Naive B cell (primary cell): Measurements from ENCODE around the gene NAA25. TPM values are rescaled to one million over a fixed set of nuclear protein-coding genes. Genes with fewer than 3 reads are reported as not detected.

ENCODE experiments used
- ATAC-seq, 2 donors: fragments of 150-1000 bp; cut with Tn5 transposase; 2 replicates each; pipeline ENCODE4 v1.10.0; 2021; ENCODE audit warnings: low read depth in 2 of 2, mild to moderate bottlenecking in 2 of 2, moderate library complexity in 2 of 2
- DNase-seq: peaks from one replicate; pipeline ENCODE4 v3.0.0; 2022
- H3K27ac Mint-ChIP-seq, 6 donors: one replicate each; pipeline ENCODE4 v1.8.0; 2020 to 2022; ENCODE audit warnings: mild to moderate bottlenecking in 6 of 6, mixed read lengths in 6 of 6, moderate library complexity in 5 of 6, inconsistent platforms in 2 of 6
- H3K27me3 Mint-ChIP-seq, 3 donors: one replicate each; pipeline ENCODE4 v1.8.0; 2021 to 2022; ENCODE audit warnings: mixed read lengths in 3 of 3, mild to moderate bottlenecking in 1 of 3
- H3K36me3 Mint-ChIP-seq, 2 donors: one replicate each; pipeline ENCODE4 v1.8.0; 2020 to 2022; ENCODE audit warnings: mixed read lengths in 2 of 2, inconsistent platforms in 1 of 2, mild to moderate bottlenecking in 1 of 2
- H3K4me1 Mint-ChIP-seq, 3 donors: one replicate each; pipeline ENCODE4 v1.8.0; 2020 to 2022; ENCODE audit warnings: mixed read lengths in 3 of 3, inconsistent platforms in 1 of 3, mild to moderate bottlenecking in 1 of 3, moderate library complexity in 1 of 3
- H3K4me3 Mint-ChIP-seq, 8 donors: one replicate each; pipeline ENCODE4 v1.8.0; 2020 to 2022; ENCODE audit warnings: mild to moderate bottlenecking in 8 of 8, mixed read lengths in 8 of 8, moderate library complexity in 8 of 8, inconsistent platforms in 2 of 8
- H3K9me3 Mint-ChIP-seq, 7 donors: one replicate each; pipeline ENCODE4 v1.8.0; 2020 to 2022; ENCODE audit warnings: mixed read lengths in 7 of 7, mild to moderate bottlenecking in 5 of 7, inconsistent platforms in 2 of 7, moderate library complexity in 1 of 7
- polyA plus RNA-seq, 6 donors: library from polyadenylated mRNA; unstranded; fragments of 300-500 nt; fragmentation: Illumina TruSeq; gene quantifications; one replicate each; pipeline ENCODE4 v1.2.3, GENCODE V29; 2021; ENCODE audit warnings: low read depth in 6 of 6

NAA25 gene
- polyA plus RNA-seq, 6 donors from 2014 or later: 8.8 to 16.8 (median 10.2) TPM

DNA sequence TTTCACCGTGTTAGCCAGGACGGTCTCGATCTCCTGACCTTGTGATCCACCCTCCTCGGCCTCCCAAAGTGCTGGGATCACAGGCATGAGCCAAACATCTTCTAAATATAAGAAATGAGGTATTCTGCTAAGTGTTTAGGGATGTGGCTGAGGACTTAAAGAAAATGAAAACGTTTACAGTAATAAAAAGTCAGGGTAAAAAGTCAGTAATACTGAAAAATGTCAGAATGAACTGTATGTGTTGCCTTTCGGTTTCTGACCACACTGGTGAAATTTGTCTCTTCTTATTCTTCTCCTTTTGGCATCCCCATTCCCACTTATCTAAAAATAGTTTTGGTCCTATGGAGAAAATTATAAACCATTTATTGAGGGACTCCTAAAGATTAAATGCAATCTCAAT lies 116.1 kb downstream of the NAA25 start:
- Mint-ChIP-seq H3K4me1 (peaks cover 36 to 46% (median 41%) of the 10 kb centered on the region in 3 donors), H3K27me3 (peaks cover 8 to 17% (median 13%) of the 10 kb centered on the region in 3 donors), H3K27ac (peak overlapping the region in 1 of 6 donors; percentile 78), H3K4me3 (peak overlapping the region in 6 of 8 donors; percentile 45 to 91 (median 55)), H3K36me3 (peaks cover 0 to 15% of the 10 kb centered on the region in 2 donors), H3K9me3 (no peaks in the 10 kb centered on the region)
- ATAC-seq: no peak
- no peak for DNase-seq

DNA sequence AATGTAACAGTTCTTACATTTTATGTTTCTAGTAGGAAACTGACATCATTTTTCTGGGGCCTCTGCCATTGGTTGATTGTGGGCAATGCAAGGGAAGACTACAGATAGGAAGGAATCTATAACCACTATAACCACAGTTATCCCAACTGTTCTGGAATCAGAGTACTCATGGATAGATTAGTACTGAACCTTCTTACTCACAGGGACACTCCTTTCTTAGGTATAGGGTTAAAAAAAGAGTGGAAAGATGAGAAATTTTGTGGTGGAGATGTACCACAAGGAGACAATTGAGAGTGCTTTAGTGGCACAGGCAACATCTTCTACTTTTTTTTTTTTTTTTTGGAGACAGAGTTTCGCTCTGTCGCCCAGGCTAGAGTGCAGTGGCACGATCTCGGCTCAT lies 116.6 kb downstream of the NAA25 start:
- peak; percentile 27 to 33 for ATAC-seq
- peaks cover 0 to 15% of the 10 kb centered on the region in 2 donors for H3K36me3 Mint-ChIP-seq
- H3K4me3 Mint-ChIP-seq: peak overlapping the region in 5 of 8 donors; percentile 40 to 91 (median 47)
- H3K4me1 Mint-ChIP-seq: peaks cover 36 to 46% (median 41%) of the 10 kb centered on the region in 3 donors
- no peak for DNase-seq
- peaks cover 8 to 15% (median 13%) of the 10 kb centered on the region in 3 donors for H3K27me3 Mint-ChIP-seq
- H3K9me3 Mint-ChIP-seq: no peaks in the 10 kb centered on the region
- H3K27ac Mint-ChIP-seq: peak overlapping the region in 1 of 6 donors; percentile 65

DNA sequence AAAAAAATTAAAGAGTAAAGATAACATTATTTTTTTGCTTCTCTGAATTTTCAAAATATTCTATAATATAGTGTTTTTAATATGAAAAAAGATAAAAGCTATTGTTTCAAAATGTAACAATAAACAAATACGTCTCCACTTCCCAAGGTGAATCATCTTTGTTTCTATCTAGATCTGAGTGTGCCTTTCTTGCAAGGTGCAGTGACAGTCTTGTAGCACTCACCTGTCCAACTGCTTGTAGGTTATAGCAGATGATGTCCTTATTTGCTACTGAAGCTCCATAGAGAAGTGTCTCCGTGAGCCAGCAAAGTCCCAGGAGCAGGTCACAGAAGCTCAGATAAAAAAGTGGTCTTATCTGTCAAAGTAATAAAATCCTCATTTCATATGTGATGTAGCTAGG lies 117.0 kb downstream of the NAA25 start:
- peak overlapping the region in 1 of 6 donors; percentile 65 for H3K27ac Mint-ChIP-seq
- DNase-seq: no peak
- H3K27me3 Mint-ChIP-seq: peaks cover 8 to 15% (median 13%) of the 10 kb centered on the region in 3 donors
- no peaks in the 10 kb centered on the region for H3K9me3 Mint-ChIP-seq
- H3K4me1 Mint-ChIP-seq: peaks cover 36 to 46% (median 41%) of the 10 kb centered on the region in 3 donors
- peaks cover 0 to 15% of the 10 kb centered on the region in 2 donors for H3K36me3 Mint-ChIP-seq
- peak overlapping the region in 3 of 8 donors; percentile 21 to 45 (median 40) for H3K4me3 Mint-ChIP-seq
- no peak for ATAC-seq

DNA sequence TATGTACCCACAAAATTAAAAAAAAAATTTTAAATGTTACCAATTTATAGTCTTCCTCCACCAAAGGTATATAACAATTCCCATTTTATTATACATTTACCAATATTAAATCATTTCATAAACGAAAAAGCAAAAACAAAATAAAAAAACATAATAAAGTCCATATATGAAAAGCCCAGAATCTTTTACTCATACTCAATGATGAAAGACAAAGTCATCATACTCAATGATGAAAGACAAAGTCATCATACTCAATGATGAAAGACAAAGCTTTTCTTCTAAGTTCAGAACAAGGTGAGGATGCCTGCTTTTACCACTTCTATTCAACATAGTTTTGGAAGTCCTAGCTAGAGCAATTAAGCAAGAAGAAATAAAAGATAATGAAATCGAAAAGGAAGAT lies 123.8 kb downstream of the NAA25 start:
- H3K4me1 Mint-ChIP-seq: peaks cover 0 to 3% (median 0%) of the 10 kb centered on the region in 3 donors
- DNase-seq: no peak
- no peak overlapping the region for H3K4me3 Mint-ChIP-seq
- H3K27ac Mint-ChIP-seq: no peak overlapping the region
- H3K27me3 Mint-ChIP-seq: peaks cover 4 to 7% (median 7%) of the 10 kb centered on the region in 3 donors
- peaks cover 5 to 16% of the 10 kb centered on the region in 2 donors for H3K36me3 Mint-ChIP-seq
- no peak for ATAC-seq
- no peaks in the 10 kb centered on the region for H3K9me3 Mint-ChIP-seq

DNA sequence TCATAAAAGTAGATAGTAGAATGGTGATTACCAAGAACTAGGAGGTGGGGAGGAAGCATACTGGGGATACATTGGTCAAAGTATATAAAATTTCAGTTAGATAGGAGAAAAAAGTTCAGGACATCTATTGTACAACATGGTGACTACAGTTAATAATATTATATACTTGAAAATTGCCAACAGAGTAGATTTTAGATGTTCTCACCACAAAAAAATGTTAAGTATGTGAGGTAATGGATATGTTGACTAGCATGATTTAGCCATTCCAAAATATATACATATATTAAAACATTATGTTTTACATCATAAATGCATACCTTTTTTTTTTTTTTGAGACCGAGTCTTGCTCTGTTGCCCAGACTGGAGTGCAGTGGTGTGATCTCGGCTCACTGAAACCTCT lies 126.6 kb downstream of the NAA25 start:
- Mint-ChIP-seq H3K4me1 (no peaks in the 10 kb centered on the region), H3K4me3 (no peak overlapping the region), H3K9me3 (no peaks in the 10 kb centered on the region), H3K27ac (peak overlapping the region in 1 of 6 donors; percentile 26), H3K27me3 (no peaks in the 10 kb centered on the region), H3K36me3 (peaks cover 5 to 6% of the 10 kb centered on the region in 2 donors)
- no peak for DNase-seq
- no peak for ATAC-seq

DNA sequence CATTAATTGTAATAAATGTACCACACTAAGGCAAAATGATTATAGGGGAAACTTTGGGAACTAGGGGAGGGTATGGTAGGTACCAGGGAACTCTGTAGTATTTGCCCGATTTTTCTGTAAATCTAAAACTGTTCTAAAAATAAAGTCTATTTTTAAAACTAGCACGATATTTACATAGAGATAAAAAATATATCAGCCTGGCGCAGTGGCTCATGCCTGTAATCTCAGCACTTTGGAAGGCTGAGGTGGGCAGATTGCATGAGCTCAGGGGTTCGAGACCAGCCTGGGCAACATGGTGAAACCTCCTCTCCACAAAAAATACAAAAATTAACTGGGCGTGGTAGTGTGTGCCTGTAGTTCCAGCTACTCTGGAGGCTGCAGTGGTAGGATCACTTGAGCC lies 128.0 kb downstream of the NAA25 start:
- ATAC-seq (no peak), DNase-seq (no peak)
- Mint-ChIP-seq H3K9me3 (no peaks in the 10 kb centered on the region), H3K4me1 (no peaks in the 10 kb centered on the region), H3K36me3 (peaks cover 5 to 6% of the 10 kb centered on the region in 2 donors), H3K27me3 (no peaks in the 10 kb centered on the region), H3K27ac (peak overlapping the region in 1 of 6 donors; percentile 9), H3K4me3 (no peak overlapping the region)

DNA sequence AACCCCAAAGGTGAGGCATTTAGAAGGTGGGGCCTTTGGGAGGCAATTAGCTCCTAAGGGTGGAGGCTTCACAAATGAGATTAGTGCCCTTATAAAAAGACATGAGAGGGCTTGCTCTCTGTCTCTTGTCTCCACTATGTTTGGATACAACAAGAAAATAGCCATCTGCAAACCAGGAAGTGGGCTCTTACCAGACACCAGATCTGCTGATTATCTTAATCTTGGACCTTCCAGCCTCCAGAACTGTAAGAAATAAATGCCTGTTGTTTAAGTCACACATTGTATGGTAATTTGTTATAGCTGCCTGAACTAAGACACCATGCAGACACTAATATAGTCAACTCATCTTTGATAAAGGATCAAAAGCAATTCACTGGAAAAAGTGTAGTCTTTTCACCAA lies 130.0 kb downstream of the NAA25 start:
- no peak overlapping the region for H3K27ac Mint-ChIP-seq
- DNase-seq: no peak
- H3K4me3 Mint-ChIP-seq: no peak overlapping the region
- no peaks in the 10 kb centered on the region for H3K4me1 Mint-ChIP-seq
- no peak for ATAC-seq
- peaks cover 0 to 5% of the 10 kb centered on the region in 2 donors for H3K36me3 Mint-ChIP-seq
- H3K9me3 Mint-ChIP-seq: no peaks in the 10 kb centered on the region
- no peaks in the 10 kb centered on the region for H3K27me3 Mint-ChIP-seq

DNA sequence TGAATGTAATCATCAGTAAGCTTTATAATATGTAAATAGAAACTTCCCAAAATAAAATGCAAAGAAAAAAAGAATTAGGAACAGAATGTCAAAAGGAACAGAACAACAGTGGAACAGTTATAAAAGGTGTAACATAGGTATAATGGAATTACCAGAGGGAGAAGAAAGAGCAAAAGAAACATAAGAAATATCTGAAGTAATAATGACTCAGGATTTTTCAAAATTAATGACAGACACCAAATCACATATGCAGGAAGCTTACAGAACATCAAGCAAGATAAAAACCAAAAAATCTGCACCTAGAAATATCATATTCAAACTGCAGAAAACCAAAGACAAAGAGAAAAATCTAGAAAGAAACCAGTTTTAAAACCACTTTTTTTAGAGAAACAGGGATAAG lies 131.7 kb downstream of the NAA25 start:
- peaks cover 0 to 5% of the 10 kb centered on the region in 2 donors for H3K36me3 Mint-ChIP-seq
- H3K4me1 Mint-ChIP-seq: no peaks in the 10 kb centered on the region
- no peak overlapping the region for H3K4me3 Mint-ChIP-seq
- no peak for ATAC-seq
- H3K9me3 Mint-ChIP-seq: peaks cover 0 to 5% (median 0%) of the 10 kb centered on the region in 7 donors
- H3K27ac Mint-ChIP-seq: peak overlapping the region in 1 of 6 donors; percentile 14
- no peaks in the 10 kb centered on the region for H3K27me3 Mint-ChIP-seq
- DNase-seq: no peak

Other genes starting within 250 kb of the NAA25 start
- gene TMEM116, start 95.6 kb downstream of the NAA25 start, polyA plus RNA-seq: 10 to 100 TPM in 1 of 6 donors, 1 to 10 TPM in 5; 4.2 to 19.0 (median 7.8) TPM
- gene ERP29, start 95.4 kb downstream of the NAA25 start, polyA plus RNA-seq: 100 to 1,000 TPM; 271 to 327 (median 295) TPM
- 10 to 100 TPM; 55.6 to 83.2 (median 80.2) TPM for gene TRAFD1, start 16.8 kb upstream of the NAA25 start, polyA plus RNA-seq